DND-41 (cell line): Measurements from ENCODE around the gene KRTAP9-1.

ENCODE experiments used
- EZH2 ChIP-seq: IDR thresholded peaks from 3 replicates; pipeline ENCODE4 v1.6.1; 2012; ENCODE audit warnings: borderline replicate concordance, low read depth, mild to moderate bottlenecking, moderate library complexity, low read length, inconsistent platforms; ENCODE audit not compliant: severe bottlenecking
- TF ChIP-seq, protein P1 (sequence below): IDR thresholded peaks from 2 replicates; pipeline ENCODE4 v1.5.1; 2012; ENCODE audit warnings: borderline replicate concordance, low read length, moderate library complexity, mild to moderate bottlenecking; ENCODE audit not compliant: poor library complexity, severe bottlenecking; ENCODE audit errors: extremely low read depth

DNA sequence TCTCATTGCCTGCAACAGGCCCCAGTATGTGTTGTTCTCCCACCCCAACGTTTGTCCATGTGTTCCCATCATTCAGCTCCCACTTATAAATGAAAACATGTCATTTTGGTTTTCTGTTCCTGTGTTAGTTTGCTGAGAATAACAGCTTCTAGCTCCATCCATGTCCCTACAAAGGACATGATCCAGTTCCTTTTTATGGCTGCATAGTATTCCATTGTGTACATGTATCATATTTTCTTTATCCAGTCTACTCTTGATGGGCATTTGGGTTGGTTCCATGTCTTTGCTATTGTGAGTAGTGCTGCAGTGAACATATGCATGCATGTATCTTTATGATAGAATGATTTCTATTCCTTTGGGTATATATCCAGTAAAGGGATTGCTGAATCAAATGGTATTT lies 26.0 kb downstream of the KRTAP9-1 start:
- TF ChIP-seq, protein P1, sequence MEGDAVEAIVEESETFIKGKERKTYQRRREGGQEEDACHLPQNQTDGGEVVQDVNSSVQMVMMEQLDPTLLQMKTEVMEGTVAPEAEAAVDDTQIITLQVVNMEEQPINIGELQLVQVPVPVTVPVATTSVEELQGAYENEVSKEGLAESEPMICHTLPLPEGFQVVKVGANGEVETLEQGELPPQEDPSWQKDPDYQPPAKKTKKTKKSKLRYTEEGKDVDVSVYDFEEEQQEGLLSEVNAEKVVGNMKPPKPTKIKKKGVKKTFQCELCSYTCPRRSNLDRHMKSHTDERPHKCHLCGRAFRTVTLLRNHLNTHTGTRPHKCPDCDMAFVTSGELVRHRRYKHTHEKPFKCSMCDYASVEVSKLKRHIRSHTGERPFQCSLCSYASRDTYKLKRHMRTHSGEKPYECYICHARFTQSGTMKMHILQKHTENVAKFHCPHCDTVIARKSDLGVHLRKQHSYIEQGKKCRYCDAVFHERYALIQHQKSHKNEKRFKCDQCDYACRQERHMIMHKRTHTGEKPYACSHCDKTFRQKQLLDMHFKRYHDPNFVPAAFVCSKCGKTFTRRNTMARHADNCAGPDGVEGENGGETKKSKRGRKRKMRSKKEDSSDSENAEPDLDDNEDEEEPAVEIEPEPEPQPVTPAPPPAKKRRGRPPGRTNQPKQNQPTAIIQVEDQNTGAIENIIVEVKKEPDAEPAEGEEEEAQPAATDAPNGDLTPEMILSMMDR, result no peak
- TF ChIP-seq EZH2, result no peak
